Suprapubic skin (tissue), 3 donors: ENCODE results near the gene LANCL2.

Experiments
- CTCF ChIP-seq, 2 donors: fragments of 200-600 bp in 1 of 2; fragments of 450-650 bp in 1 of 2; sonication (generic) in 1 of 2; IDR thresholded peaks; one replicate each; pipeline ENCODE4 v1.5.1; 2016 to 2019; ENCODE audit warnings: antibody characterized with exemption in 2 of 2, mild to moderate bottlenecking in 1 of 2, moderate library complexity in 1 of 2
- EP300 ChIP-seq: sonication (generic); formaldehyde crosslinking; IDR thresholded peaks from one replicate; pipeline ENCODE4 v1.6.1; 2017; ENCODE audit warnings: antibody characterized with exemption
- POLR2A ChIP-seq, 2 donors: fragments of 450-650 bp; IDR thresholded peaks; one replicate each; pipeline ENCODE4 v1.6.1; 2017; ENCODE audit warnings: antibody characterized with exemption in 2 of 2, mild to moderate bottlenecking in 2 of 2, moderate library complexity in 2 of 2

GRCh38 chr7:55386541-55386940, 21.4 kb downstream of the LANCL2 start:
- TF ChIP-seq CTCF (IDR thresholded peaks at IDR 0.05) = no peak
- TF ChIP-seq POLR2A (IDR thresholded peaks at IDR 0.05) = no peak
- TF ChIP-seq EP300 = no peak
